Dermis lymphatic vessel endothelial cell (primary cell): ENCODE measurements around the gene TMEM201. TPM values are rescaled to one million over a fixed set of nuclear protein-coding genes. Genes with fewer than 3 reads are reported as not detected.

Experiments
- total RNA-seq: library from RNA; depleted of rRNA; stranded (reverse); fragments of >200 nt; gene quantifications from 2 replicates; pipeline ENCODE4 v1.2.1, GENCODE V29; 2014

The TMEM201 gene
- total RNA-seq = 2.5 and 2.8 TPM in 2 replicates

GRCh38 chr1:9588551-9589143, at the start of gene TMEM201:
Gene TMEM201 (plus strand): TSS chr1:9588911. CDS start chr1:9588931, 20 bp downstream.

GRCh38 chr1:9539165-9539828, 49.4 kb upstream of the TMEM201 start, which contains the start of gene SLC25A33:
Gene SLC25A33 (plus strand): TSS chr1:9539465. CDS start chr1:9539692, 227 bp downstream.

GRCh38 chr1:9651565-9652378, 63.1 kb downstream of the TMEM201 start, which contains the start of gene PIK3CD:
Gene PIK3CD (plus strand): TSS chr1:9651731. CDS start chr1:9710456, 58,725 bp downstream.

Other genes with a start within 250 kb of the TMEM201 start
- gene SLC25A33, start 49.4 kb upstream of the TMEM201 start, total RNA-seq = 4.5 and 4.9 TPM in 2 replicates
- gene PIK3CD, start 62.8 kb downstream of the TMEM201 start, total RNA-seq = 4.0 and 4.7 TPM in 2 replicates
- gene CLSTN1, start 235.1 kb downstream of the TMEM201 start, total RNA-seq = 62.3 and 65.1 TPM in 2 replicates